HEK293 (cell line): ENCODE measurements around the gene TRIP4.

Source experiments
- CTCF ChIA-PET: fragments of 350-600 bp; formaldehyde crosslinking; extraction: SDS; loops from one replicate; lab custom pipeline; 2021; ENCODE audit warnings: antibody characterized with exemption; lab: Yijun Ruan, JAX
- POLR2A ChIA-PET: fragments of 300-600 bp; formaldehyde crosslinking; extraction: SDS; loops from one replicate; lab custom pipeline; 2020; ENCODE audit warnings: antibody characterized with exemption, inconsistent platforms; lab: Yijun Ruan, JAX
- H3K27ac ChIP-seq: fragments of 200-500 bp; sonication (Bioruptor generic); 2 replicates; pipeline ENCODE4 v1.5.1; 2014; ENCODE audit warnings: low read depth, low read length, control low read depth, inconsistent platforms; ENCODE audit errors: extremely low read depth
- H3K36me3 ChIP-seq, 2 experiments: fragments of 200-500 bp in 1 of 2; sonication (Bioruptor generic) in 1 of 2; 1 replicate in 1 of 2; 2 replicates in 1 of 2; pipeline ENCODE4 v1.5.1; 2014 to 2017; ENCODE audit warnings: inconsistent platforms in 2 of 2, low read length in 2 of 2; ENCODE audit not compliant: control insufficient read depth in 2 of 2, insufficient read depth in 1 of 2
- H3K4me1 ChIP-seq: fragments of 200-500 bp; sonication (Bioruptor generic); 2 replicates; pipeline ENCODE4 v1.5.1; 2014; ENCODE audit warnings: mild to moderate bottlenecking, low read length, inconsistent platforms; ENCODE audit not compliant: control insufficient read depth, insufficient read depth
- H3K4me3 ChIP-seq: 2 replicates; pipeline ENCODE4 v1.5.1; 2011; ENCODE audit warnings: low read depth, mild to moderate bottlenecking, control low read depth, low read length, moderate library complexity
- H3K9me3 ChIP-seq: fragments of 200-500 bp; sonication (Bioruptor generic); 2 replicates; pipeline ENCODE4 v1.5.1; 2014; ENCODE audit warnings: low read depth, low read length, inconsistent platforms; ENCODE audit not compliant: control insufficient read depth, insufficient read depth
- GLI2 ChIP-seq: fragments of 450-650 bp; formaldehyde crosslinking; IDR thresholded peaks from 2 replicates; pipeline ENCODE4; 2017; ENCODE audit warnings: missing biosample characterization, missing genetic modification characterization, low read depth, borderline replicate concordance
- SP7 ChIP-seq: fragments of 450-650 bp; formaldehyde crosslinking; IDR thresholded peaks from 2 replicates; pipeline ENCODE4 v1.5.1; 2016; ENCODE audit warnings: missing biosample characterization, missing genetic modification characterization
- TRIM28 ChIP-seq: IDR thresholded peaks from 2 replicates; pipeline ENCODE4 v1.6.1; 2011; ENCODE audit warnings: low read length, control low read depth, borderline replicate concordance
- WT1 ChIP-seq: fragments of 450-650 bp; formaldehyde crosslinking; IDR thresholded peaks from 2 replicates; pipeline ENCODE4 v1.5.1; 2016; ENCODE audit warnings: missing biosample characterization, missing genetic modification characterization
- ZBTB20 ChIP-seq: fragments of 450-650 bp; formaldehyde crosslinking; IDR thresholded peaks from 2 replicates; pipeline ENCODE4 v1.5.1; 2016; ENCODE audit warnings: missing biosample characterization, missing genetic modification characterization
- ZEB2 ChIP-seq: fragments of 450-650 bp; formaldehyde crosslinking; IDR thresholded peaks from 2 replicates; pipeline ENCODE4 v1.5.1; 2016; ENCODE audit warnings: missing biosample characterization, missing genetic modification characterization
- ZNF133 ChIP-seq: fragments of 450-650 bp; formaldehyde crosslinking; IDR thresholded peaks from 2 replicates; pipeline ENCODE4 v1.5.1; 2016; ENCODE audit warnings: missing biosample characterization, missing genetic modification characterization
- ZNF211 ChIP-seq: fragments of 450-650 bp; formaldehyde crosslinking; IDR thresholded peaks from 2 replicates; pipeline ENCODE4 v1.5.1; 2016; ENCODE audit warnings: low read depth, missing biosample characterization, missing genetic modification characterization
- ZNF335 ChIP-seq: fragments of 450-650 bp; formaldehyde crosslinking; conservative IDR thresholded peaks from 2 replicates; pipeline ENCODE4 v1.5.1; 2016; ENCODE audit warnings: missing biosample characterization, missing genetic modification characterization
- ZNF366 ChIP-seq: fragments of 450-650 bp; formaldehyde crosslinking; conservative IDR thresholded peaks from 2 replicates; pipeline ENCODE4 v1.5.1; 2016; ENCODE audit warnings: missing biosample characterization, missing genetic modification characterization
- ZNF391 ChIP-seq: fragments of 450-650 bp; formaldehyde crosslinking; IDR thresholded peaks from 2 replicates; pipeline ENCODE4 v1.5.1; 2016; ENCODE audit warnings: low read depth, missing biosample characterization, missing genetic modification characterization, borderline replicate concordance
- ZNF394 ChIP-seq: fragments of 450-650 bp; formaldehyde crosslinking; IDR thresholded peaks from 2 replicates; pipeline ENCODE4 v1.5.1; 2016; ENCODE audit warnings: missing biosample characterization, missing genetic modification characterization, mild to moderate bottlenecking, moderate library complexity, borderline replicate concordance
- ZNF416 ChIP-seq: fragments of 450-650 bp; formaldehyde crosslinking; IDR thresholded peaks from 2 replicates; pipeline ENCODE4 v1.5.1; 2016; ENCODE audit warnings: missing biosample characterization, missing genetic modification characterization
- ZNF660 ChIP-seq: fragments of 450-650 bp; IDR thresholded peaks from 2 replicates; pipeline ENCODE4 v1.5.1; 2018; ENCODE audit warnings: missing biosample characterization, mild to moderate bottlenecking, missing genetic modification characterization
- ZSCAN16 ChIP-seq: fragments of 450-650 bp; formaldehyde crosslinking; IDR thresholded peaks from 2 replicates; pipeline ENCODE4 v1.5.1; 2016; ENCODE audit warnings: missing biosample characterization, missing genetic modification characterization
- TF ChIP-seq, protein P1 (sequence below): fragments of 450-650 bp; formaldehyde crosslinking; IDR thresholded peaks from 2 replicates; pipeline ENCODE4 v1.5.1; 2016; ENCODE audit warnings: missing biosample characterization, missing genetic modification characterization
- TF ChIP-seq, protein P2 (sequence below): fragments of 450-650 bp; formaldehyde crosslinking; IDR thresholded peaks from 2 replicates; pipeline ENCODE4 v1.5.1; 2016; ENCODE audit warnings: missing biosample characterization, missing genetic modification characterization
- TF ChIP-seq, protein P3 (sequence below): fragments of 450-650 bp; formaldehyde crosslinking; IDR thresholded peaks from 2 replicates; pipeline ENCODE4 v1.5.1; 2016; ENCODE audit warnings: missing biosample characterization, missing genetic modification characterization
- TF ChIP-seq, protein P4 (sequence below): fragments of 450-650 bp; IDR thresholded peaks from 2 replicates; pipeline ENCODE4 v1.5.1; 2018; ENCODE audit warnings: missing biosample characterization, missing genetic modification characterization
- TF ChIP-seq, protein P5 (sequence below): fragments of 450-650 bp; formaldehyde crosslinking; IDR thresholded peaks from 2 replicates; pipeline ENCODE4 v1.5.1; 2016; ENCODE audit warnings: missing biosample characterization, missing genetic modification characterization, borderline replicate concordance
- TF ChIP-seq, protein P6 (sequence below): fragments of 450-650 bp; formaldehyde crosslinking; IDR thresholded peaks from 2 replicates; pipeline ENCODE4 v1.5.1; 2017; ENCODE audit warnings: missing biosample characterization, missing genetic modification characterization

The TRIP4 gene

DNA sequence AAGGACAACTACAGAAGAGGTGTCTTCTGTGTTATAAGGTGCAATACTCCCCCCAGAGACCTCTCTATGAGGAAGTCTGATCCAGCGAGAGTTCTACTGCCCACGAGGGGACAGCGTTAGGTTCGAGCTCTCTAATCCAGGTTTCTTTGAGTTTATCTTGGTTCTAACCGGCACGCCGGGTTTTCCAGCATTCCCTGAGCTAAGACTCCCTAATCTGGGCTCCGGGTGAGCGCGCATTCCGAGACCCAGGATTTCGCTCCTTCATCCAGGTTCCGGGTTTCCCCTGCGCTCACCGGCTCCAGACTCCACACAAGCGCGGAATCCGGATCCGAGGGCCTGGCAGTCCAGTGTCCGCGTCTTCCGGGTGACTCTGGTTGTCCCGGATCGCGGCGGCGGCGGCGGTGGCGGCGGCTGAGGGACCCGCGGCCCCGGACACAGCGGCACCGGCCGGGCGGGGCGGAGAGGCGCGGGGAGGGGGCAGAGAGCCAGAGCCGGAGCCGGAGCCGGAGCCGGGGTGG, 72.6 kb downstream of the TRIP4 start, which contains the start of gene ZNF609 (continued):
- no peak for TF ChIP-seq ZSCAN16
- TF ChIP-seq ZEB2 (tag by site-specific recombination) = peak; percentile 93
- TF ChIP-seq, protein P1, sequence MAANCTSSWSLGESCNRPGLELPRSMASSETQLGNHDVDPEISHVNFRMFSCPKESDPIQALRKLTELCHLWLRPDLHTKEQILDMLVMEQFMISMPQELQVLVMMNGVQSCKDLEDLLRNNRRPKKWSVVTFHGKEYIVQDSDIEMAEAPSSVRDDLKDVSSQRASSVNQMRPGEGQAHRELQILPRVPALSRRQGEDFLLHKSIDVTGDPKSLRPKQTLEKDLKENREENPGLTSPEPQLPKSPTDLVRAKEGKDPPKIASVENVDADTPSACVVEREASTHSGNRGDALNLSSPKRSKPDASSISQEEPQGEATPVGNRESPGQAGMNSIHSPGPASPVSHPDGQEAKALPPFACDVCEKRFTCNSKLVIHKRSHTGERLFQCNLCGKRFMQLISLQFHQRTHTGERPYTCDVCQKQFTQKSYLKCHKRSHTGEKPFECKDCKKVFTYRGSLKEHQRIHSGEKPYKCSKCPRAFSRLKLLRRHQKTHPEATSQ (tag by site-specific recombination) = peak; percentile 82; the same call in 1 of the 2 replicates
- no peak for TF ChIP-seq ZNF416 (tag by site-specific recombination)

DNA sequence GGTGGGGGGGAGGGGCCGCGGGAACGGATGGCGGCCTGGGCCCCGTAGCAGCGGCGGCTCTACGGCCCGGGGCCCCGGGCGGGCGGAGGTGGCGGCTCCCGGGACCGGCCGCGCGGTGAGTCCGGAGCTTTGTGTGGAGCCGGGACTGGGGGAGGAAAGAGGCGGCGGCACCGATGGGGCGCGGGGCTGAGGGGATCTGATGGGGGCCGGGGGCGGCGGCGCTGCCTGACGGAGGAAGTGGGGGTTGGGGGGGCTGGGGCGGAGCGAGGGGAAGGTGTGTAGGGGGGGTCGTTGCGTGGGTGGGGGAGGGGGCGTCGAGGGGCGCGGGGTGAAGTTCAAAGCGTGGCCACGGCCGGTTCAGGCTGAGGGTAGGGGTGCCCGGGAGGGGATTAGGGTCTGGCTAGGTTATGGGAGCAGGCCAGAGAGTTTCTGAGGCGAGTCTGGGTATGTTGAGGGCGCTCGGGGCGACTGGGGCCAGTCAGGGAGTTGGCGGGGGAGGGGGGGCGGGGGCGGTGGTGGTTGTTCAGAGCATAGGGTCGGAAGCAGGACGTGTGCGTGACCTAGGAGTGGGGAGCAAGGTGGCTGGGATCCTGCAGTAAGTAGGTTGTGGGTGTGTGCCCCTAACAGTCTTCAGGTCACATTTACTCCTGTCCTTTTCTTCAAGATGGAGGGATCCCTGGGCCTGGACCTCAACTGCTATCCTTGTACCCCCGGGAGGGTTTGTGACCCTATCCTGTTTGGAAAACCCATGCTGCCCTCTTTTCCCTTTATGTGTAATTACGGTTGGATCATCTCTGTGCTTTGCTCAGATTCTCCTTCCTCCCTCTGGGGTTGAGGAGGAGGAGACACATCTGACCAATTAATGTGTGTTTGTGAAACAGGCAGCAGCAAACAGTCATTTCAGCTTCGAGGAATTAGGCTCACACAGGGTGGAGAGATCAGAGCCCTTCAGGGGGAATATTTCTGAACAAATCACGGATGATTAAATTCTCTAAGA, 73.4 kb downstream of the TRIP4 start:
- Histone ChIP-seq H3K4me1 (peaks cover 24% of the 10 kb centered on the region), H3K36me3 (no peaks in the 10 kb centered on the region; a peak in 1 of 3 replicates), H3K27ac (peak overlapping the region; percentile 39), H3K4me3 (peak overlapping the region; percentile 58), H3K9me3 (no peaks in the 10 kb centered on the region)
- ChIA-PET CTCF (no interaction called here), POLR2A (interaction anchor here (0.6 to 1.4 kb wide), 3 partner anchors 17 to 192 kb away, joined by 3 to 6 read pairs (median 4); no protein-coding TSS in a partner anchor)
- TF ChIP-seq ZNF133 (tag by site-specific recombination) (no peak), ZNF660 (tag by site-specific recombination) (0 out of 2 replicates have a peak, but pooled peaks have one; percentile 11), ZNF394 (peak; percentile 77; the same call in 1 of the 2 replicates), ZBTB20 (peak; percentile 55), ZNF391 (no peak), SP7 (tag by site-specific recombination) (peak; percentile 28), WT1 (tag by site-specific recombination) (no peak), ZNF366 (tag by site-specific recombination) (peak; percentile 47), ZNF335 (tag by site-specific recombination) (peak; percentile 49), ZNF211 (no peak), GLI2 (tag by site-specific recombination) (no peak), ZEB2 (tag by site-specific recombination) (0 out of 2 replicates have a peak, but pooled peaks have one; percentile 29), TRIM28 (0 out of 2 replicates have a peak, but pooled peaks have one; percentile 26)
- TF ChIP-seq, protein P2, sequence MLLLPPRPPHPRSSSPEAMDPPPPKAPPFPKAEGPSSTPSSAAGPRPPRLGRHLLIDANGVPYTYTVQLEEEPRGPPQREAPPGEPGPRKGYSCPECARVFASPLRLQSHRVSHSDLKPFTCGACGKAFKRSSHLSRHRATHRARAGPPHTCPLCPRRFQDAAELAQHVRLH = no peak
- TF ChIP-seq, protein P3, sequence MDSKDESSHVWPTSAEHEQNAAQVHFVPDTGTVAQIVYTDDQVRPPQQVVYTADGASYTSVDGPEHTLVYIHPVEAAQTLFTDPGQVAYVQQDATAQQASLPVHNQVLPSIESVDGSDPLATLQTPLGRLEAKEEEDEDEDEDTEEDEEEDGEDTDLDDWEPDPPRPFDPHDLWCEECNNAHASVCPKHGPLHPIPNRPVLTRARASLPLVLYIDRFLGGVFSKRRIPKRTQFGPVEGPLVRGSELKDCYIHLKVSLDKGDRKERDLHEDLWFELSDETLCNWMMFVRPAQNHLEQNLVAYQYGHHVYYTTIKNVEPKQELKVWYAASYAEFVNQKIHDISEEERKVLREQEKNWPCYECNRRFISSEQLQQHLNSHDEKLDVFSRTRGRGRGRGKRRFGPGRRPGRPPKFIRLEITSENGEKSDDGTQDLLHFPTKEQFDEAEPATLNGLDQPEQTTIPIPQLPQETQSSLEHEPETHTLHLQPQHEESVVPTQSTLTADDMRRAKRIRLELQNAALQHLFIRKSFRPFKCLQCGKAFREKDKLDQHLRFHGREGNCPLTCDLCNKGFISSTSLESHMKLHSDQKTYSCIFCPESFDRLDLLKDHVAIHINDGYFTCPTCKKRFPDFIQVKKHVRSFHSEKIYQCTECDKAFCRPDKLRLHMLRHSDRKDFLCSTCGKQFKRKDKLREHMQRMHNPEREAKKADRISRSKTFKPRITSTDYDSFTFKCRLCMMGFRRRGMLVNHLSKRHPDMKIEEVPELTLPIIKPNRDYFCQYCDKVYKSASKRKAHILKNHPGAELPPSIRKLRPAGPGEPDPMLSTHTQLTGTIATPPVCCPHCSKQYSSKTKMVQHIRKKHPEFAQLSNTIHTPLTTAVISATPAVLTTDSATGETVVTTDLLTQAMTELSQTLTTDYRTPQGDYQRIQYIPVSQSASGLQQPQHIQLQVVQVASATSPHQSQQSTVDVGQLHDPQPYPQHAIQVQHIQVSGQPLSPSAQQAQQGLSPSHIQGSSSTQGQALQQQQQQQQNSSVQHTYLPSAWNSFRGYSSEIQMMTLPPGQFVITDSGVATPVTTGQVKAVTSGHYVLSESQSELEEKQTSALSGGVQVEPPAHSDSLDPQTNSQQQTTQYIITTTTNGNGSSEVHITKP = peak; percentile 42; the same call in 1 of the 2 replicates
- TF ChIP-seq, protein P4, sequence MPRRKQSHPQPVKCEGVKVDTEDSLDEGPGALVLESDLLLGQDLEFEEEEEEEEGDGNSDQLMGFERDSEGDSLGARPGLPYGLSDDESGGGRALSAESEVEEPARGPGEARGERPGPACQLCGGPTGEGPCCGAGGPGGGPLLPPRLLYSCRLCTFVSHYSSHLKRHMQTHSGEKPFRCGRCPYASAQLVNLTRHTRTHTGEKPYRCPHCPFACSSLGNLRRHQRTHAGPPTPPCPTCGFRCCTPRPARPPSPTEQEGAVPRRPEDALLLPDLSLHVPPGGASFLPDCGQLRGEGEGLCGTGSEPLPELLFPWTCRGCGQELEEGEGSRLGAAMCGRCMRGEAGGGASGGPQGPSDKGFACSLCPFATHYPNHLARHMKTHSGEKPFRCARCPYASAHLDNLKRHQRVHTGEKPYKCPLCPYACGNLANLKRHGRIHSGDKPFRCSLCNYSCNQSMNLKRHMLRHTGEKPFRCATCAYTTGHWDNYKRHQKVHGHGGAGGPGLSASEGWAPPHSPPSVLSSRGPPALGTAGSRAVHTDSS (tag by site-specific recombination) = peak; percentile 58
- TF ChIP-seq, protein P5, sequence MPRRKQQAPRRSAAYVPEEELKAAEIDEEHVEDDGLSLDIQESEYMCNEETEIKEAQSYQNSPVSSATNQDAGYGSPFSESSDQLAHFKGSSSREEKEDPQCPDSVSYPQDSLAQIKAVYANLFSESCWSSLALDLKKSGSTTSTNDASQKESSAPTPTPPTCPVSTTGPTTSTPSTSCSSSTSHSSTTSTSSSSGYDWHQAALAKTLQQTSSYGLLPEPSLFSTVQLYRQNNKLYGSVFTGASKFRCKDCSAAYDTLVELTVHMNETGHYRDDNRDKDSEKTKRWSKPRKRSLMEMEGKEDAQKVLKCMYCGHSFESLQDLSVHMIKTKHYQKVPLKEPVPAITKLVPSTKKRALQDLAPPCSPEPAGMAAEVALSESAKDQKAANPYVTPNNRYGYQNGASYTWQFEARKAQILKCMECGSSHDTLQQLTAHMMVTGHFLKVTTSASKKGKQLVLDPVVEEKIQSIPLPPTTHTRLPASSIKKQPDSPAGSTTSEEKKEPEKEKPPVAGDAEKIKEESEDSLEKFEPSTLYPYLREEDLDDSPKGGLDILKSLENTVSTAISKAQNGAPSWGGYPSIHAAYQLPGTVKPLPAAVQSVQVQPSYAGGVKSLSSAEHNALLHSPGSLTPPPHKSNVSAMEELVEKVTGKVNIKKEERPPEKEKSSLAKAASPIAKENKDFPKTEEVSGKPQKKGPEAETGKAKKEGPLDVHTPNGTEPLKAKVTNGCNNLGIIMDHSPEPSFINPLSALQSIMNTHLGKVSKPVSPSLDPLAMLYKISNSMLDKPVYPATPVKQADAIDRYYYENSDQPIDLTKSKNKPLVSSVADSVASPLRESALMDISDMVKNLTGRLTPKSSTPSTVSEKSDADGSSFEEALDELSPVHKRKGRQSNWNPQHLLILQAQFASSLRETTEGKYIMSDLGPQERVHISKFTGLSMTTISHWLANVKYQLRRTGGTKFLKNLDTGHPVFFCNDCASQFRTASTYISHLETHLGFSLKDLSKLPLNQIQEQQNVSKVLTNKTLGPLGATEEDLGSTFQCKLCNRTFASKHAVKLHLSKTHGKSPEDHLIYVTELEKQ (tag by site-specific recombination) = no peak
- TF ChIP-seq, protein P6, sequence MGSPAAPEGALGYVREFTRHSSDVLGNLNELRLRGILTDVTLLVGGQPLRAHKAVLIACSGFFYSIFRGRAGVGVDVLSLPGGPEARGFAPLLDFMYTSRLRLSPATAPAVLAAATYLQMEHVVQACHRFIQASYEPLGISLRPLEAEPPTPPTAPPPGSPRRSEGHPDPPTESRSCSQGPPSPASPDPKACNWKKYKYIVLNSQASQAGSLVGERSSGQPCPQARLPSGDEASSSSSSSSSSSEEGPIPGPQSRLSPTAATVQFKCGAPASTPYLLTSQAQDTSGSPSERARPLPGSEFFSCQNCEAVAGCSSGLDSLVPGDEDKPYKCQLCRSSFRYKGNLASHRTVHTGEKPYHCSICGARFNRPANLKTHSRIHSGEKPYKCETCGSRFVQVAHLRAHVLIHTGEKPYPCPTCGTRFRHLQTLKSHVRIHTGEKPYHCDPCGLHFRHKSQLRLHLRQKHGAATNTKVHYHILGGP (tag by site-specific recombination) = 0 out of 2 replicates have a peak, but pooled peaks have one; percentile 9
